OCI-LY3 (cell line): ENCODE data around the gene DLX4.
A peak's percentile ranks its signal among the peaks of the same experiment; 100 is the strongest.

ENCODE experiments used
- CTCF ChIP-seq: fragments of 200-600, 300-600 bp; sonication (generic); IDR thresholded peaks from 2 replicates; pipeline ENCODE4 v1.5.1; 2014; ENCODE audit warnings: antibody characterized with exemption, low read length, low read depth
- EZH2phosphoT487 ChIP-seq: fragments of 200-600 bp; shearing (Covaris generic); IDR thresholded peaks from 2 replicates; pipeline ENCODE4 v1.6.1; 2018; ENCODE audit warnings: antibody characterized with exemption, mixed run types, low read depth

- peak; percentile 88 for TF ChIP-seq CTCF
- TF ChIP-seq EZH2phosphoT487, result no peak
These were observed 29.0 kb downstream of the DLX4 start for GRCh38 chr17:49997773-49998703.
